GM19438 (cell line): ENCODE data around the gene CLSTN1.

Experiments
- ATAC-seq: cut with Tn5 transposase; IDR thresholded peaks from one replicate; pipeline ENCODE4 v1.9.1; 2021; ENCODE audit warnings: low read depth; ENCODE audit not compliant: unreplicated experiment

Gene CLSTN1

GRCh38 chr1:9852004-9852403, 28.2 kb upstream of the CLSTN1 start:
- ATAC-seq: no peak

GRCh38 chr1:9850442-9851162, 26.8 kb upstream of the CLSTN1 start:
- no peak for ATAC-seq

- ATAC-seq: no peak
Observed at GRCh38 chr1:9849691-9850441, 26.1 kb upstream of the CLSTN1 start.

- no peak for ATAC-seq
Observed at GRCh38 chr1:9848022-9848421, 24.3 kb upstream of the CLSTN1 start.

- ATAC-seq: no peak
Observed at GRCh38 chr1:9847269-9847668, 23.5 kb upstream of the CLSTN1 start.

GRCh38 chr1:9846611-9847171, 22.9 kb upstream of the CLSTN1 start:
- no peak for ATAC-seq

GRCh38 chr1:9845914-9846313, 22.1 kb upstream of the CLSTN1 start:
- no peak for ATAC-seq

GRCh38 chr1:9844756-9845155, 21.0 kb upstream of the CLSTN1 start:
- ATAC-seq: no peak

- ATAC-seq: no peak
Observed at GRCh38 chr1:9844106-9844505, 20.3 kb upstream of the CLSTN1 start.

- ATAC-seq: no peak
Observed at GRCh38 chr1:9843576-9843945, 19.8 kb upstream of the CLSTN1 start.

- no peak for ATAC-seq
Observed at GRCh38 chr1:9842781-9843575, 19.2 kb upstream of the CLSTN1 start.

- no peak for ATAC-seq
Observed at GRCh38 chr1:9842073-9842711, 18.4 kb upstream of the CLSTN1 start.

- no peak for ATAC-seq
Observed at GRCh38 chr1:9841460-9841859, 17.7 kb upstream of the CLSTN1 start.

GRCh38 chr1:9840176-9840575, 16.4 kb upstream of the CLSTN1 start:
- ATAC-seq: no peak

GRCh38 chr1:9838946-9839345, 15.2 kb upstream of the CLSTN1 start:
- ATAC-seq: no peak

GRCh38 chr1:9836632-9836960, 12.8 kb upstream of the CLSTN1 start:
- no peak for ATAC-seq

GRCh38 chr1:9835758-9836631, 12.2 kb upstream of the CLSTN1 start:
- ATAC-seq: no peak

GRCh38 chr1:9835404-9835757, 11.6 kb upstream of the CLSTN1 start:
- ATAC-seq: no peak

GRCh38 chr1:9833632-9834031, 9.9 kb upstream of the CLSTN1 start:
- no peak for ATAC-seq
